Caco-2 (cell line): Measurements from ENCODE around the gene RNGTT. TPM values are rescaled to one million over a fixed set of nuclear protein-coding genes. Genes with fewer than 3 reads are reported as not detected.

ENCODE experiments used
- BruUV-seq: library from RNA; stranded (reverse); fragments of 400-500 nt; replicated peaks from 2 replicates; lab custom pipeline; 2021; lab: Mats Ljungman, UMichigan
- CTCF ChIA-PET: fragments of 300-600 bp; sonication (Branson Sonifier 250); formaldehyde crosslinking; loops from one replicate; lab custom pipeline; 2022; ENCODE audit warnings: antibody characterized with exemption; lab: Charles Lee
- POLR2A ChIA-PET: fragments of 300-600 bp; sonication (Branson Sonifier 250); formaldehyde crosslinking; loops from one replicate; lab custom pipeline; 2022; ENCODE audit warnings: antibody characterized with exemption; lab: Charles Lee
- DNase-seq, 2 experiments: peaks; one replicate each; pipeline versions ENCODE4 v3.0.0 to v3.0.0-alpha.2; 2020 to 2022
- H3K27me3 ChIP-seq: replicated peaks from 2 replicates; pipeline ENCODE4 v1.6.0; 2011; ENCODE audit warnings: low read length; ENCODE audit not compliant: control insufficient read depth, insufficient read depth
- H3K36me3 ChIP-seq: 2 replicates; pipeline ENCODE4 v1.5.1; 2011; ENCODE audit warnings: low read length; ENCODE audit not compliant: control insufficient read depth, insufficient read depth
- H3K4me1 ChIP-seq: fragments of 250-450 bp; sonication (Bioruptor Pico); 2 replicates; pipeline ENCODE4 v1.5.1; 2020; ENCODE audit warnings: mild to moderate bottlenecking
- H3K4me3 ChIP-seq: 2 replicates; pipeline ENCODE4 v1.5.1; 2011; ENCODE audit warnings: low read depth, mild to moderate bottlenecking, control low read depth, low read length
- H3K9me3 ChIP-seq: fragments of 250-450 bp; sonication (Bioruptor Pico); 2 replicates; pipeline ENCODE4 v1.5.1; 2020; ENCODE audit warnings: mild to moderate bottlenecking, moderate library complexity
- H3K27ac Mint-ChIP-seq: one replicate; pipeline ENCODE4 v1.8.0; 2022; ENCODE audit warnings: mixed read lengths; ENCODE audit not compliant: unreplicated experiment
- H3K27me3 Mint-ChIP-seq: one replicate; pipeline ENCODE4 v1.8.0; 2022; ENCODE audit warnings: mixed read lengths; ENCODE audit not compliant: insufficient read depth, unreplicated experiment
- H3K36me3 Mint-ChIP-seq: one replicate; pipeline ENCODE4 v1.8.0; 2022; ENCODE audit warnings: mild to moderate bottlenecking, mixed read lengths; ENCODE audit not compliant: insufficient read depth, unreplicated experiment
- H3K4me1 Mint-ChIP-seq: one replicate; pipeline ENCODE4 v1.8.0; 2022; ENCODE audit warnings: low read depth, mixed read lengths; ENCODE audit not compliant: unreplicated experiment
- H3K4me3 Mint-ChIP-seq: one replicate; pipeline ENCODE4 v1.8.0; 2022; ENCODE audit warnings: mild to moderate bottlenecking, moderate library complexity, mixed read lengths; ENCODE audit not compliant: unreplicated experiment
- H3K9me3 Mint-ChIP-seq: one replicate; pipeline ENCODE4 v1.8.0; 2022; ENCODE audit warnings: mixed read lengths; ENCODE audit not compliant: unreplicated experiment
- CTCF ChIP-seq, 2 experiments: fragments of 200-600 bp in 1 of 2; IDR thresholded peaks; 1 replicate in 1 of 2; 2 replicates in 1 of 2; pipeline versions ENCODE4 v1.5.1 to v1.8.0; 2011 to 2022; ENCODE audit warnings: antibody characterized with exemption in 1 of 2, control low read depth in 1 of 2, inconsistent platforms in 1 of 2, low read depth in 1 of 2, low read length in 1 of 2, mild to moderate bottlenecking in 1 of 2, moderate library complexity in 1 of 2; ENCODE audit not compliant: insufficient read depth in 1 of 2, severe bottlenecking in 1 of 2, unreplicated experiment in 1 of 2
- intact Hi-C: fragments of 100-400 bp; cut with micrococcal nuclease; formaldehyde crosslinking; loops from one replicate; pipeline ENCODE4 v1.10.0; 2022; ENCODE audit not compliant: unreplicated experiment
- total RNA-seq: library from RNA; stranded (reverse); gene quantifications from 2 replicates; pipeline ENCODE4 v1.2.3, GENCODE V29; 2022

RNGTT gene
- total RNA-seq, 1 experiment from 2014 or later, result 17.7 TPM

GRCh38 chr6:88596801-88597200, 366.6 kb downstream of the RNGTT start:
- Mint-ChIP-seq H3K4me1 (no peaks in the 10 kb centered on the region), H3K9me3 (peaks cover 11% of the 10 kb centered on the region), H3K4me3 (no peak overlapping the region), H3K36me3 (no peaks in the 10 kb centered on the region), H3K27me3 (peaks cover 11% of the 10 kb centered on the region), H3K27ac (no peak overlapping the region)
- no peak for DNase-seq
- intact Hi-C loops, result no loop called here
- no peaks in the 10 kb centered on the region for H3K9me3 ChIP-seq
- BruUV-seq, result no TSS peak
- CTCF ChIA-PET, result no interaction called here
- no peaks in the 10 kb centered on the region for H3K36me3 ChIP-seq
- no peaks in the 10 kb centered on the region for H3K4me1 ChIP-seq
- no peaks in the 10 kb centered on the region; the same call in 1 of the 2 replicates for H3K27me3 ChIP-seq
- H3K4me3 ChIP-seq, result no peak overlapping the region
- no peak for TF ChIP-seq CTCF (IDR thresholded peaks at IDR 0.05; ENCODE audit: insufficient read depth in 1 of 2, low read depth in 1 of 2, low read length in 1 of 2, severe bottlenecking in 1 of 2, unreplicated experiment in 1 of 2)
- POLR2A ChIA-PET, result no interaction called here

- Histone ChIP-seq H3K4me1 (no peaks in the 10 kb centered on the region), H3K9me3 (no peaks in the 10 kb centered on the region), H3K27me3 (no peaks in the 10 kb centered on the region; the same call in 1 of the 2 replicates), H3K4me3 (no peak overlapping the region), H3K36me3 (no peaks in the 10 kb centered on the region)
- H3K27me3 Mint-ChIP-seq, result peaks cover 31% of the 10 kb centered on the region
- peaks cover 11% of the 10 kb centered on the region for H3K9me3 Mint-ChIP-seq
- H3K4me1 Mint-ChIP-seq, result no peaks in the 10 kb centered on the region
- DNase-seq, result no peak
- no peaks in the 10 kb centered on the region for H3K36me3 Mint-ChIP-seq
- intact Hi-C loops, result no loop called here
- H3K4me3 Mint-ChIP-seq, result no peak overlapping the region
- ChIA-PET POLR2A (no interaction called here), CTCF (no interaction called here)
- H3K27ac Mint-ChIP-seq, result no peak overlapping the region
- TF ChIP-seq CTCF (IDR thresholded peaks at IDR 0.05; ENCODE audit: insufficient read depth in 1 of 2, low read depth in 1 of 2, low read length in 1 of 2, severe bottlenecking in 1 of 2, unreplicated experiment in 1 of 2), result no peak
- no TSS peak for BruUV-seq
Observed at GRCh38 chr6:88588938-88589337, 374.5 kb downstream of the RNGTT start.

- no peaks in the 10 kb centered on the region for H3K36me3 Mint-ChIP-seq
- H3K27me3 Mint-ChIP-seq, result peaks cover 27% of the 10 kb centered on the region
Observed at GRCh38 chr6:88587150-88587520, 376.3 kb downstream of the RNGTT start.

More at GRCh38 chr6:88587150-88587520, 376.3 kb downstream of the RNGTT start:
- no peak for DNase-seq
- H3K4me3 ChIP-seq, result no peak overlapping the region
- no TSS peak for BruUV-seq
- TF ChIP-seq CTCF (IDR thresholded peaks at IDR 0.05; ENCODE audit: insufficient read depth in 1 of 2, low read depth in 1 of 2, low read length in 1 of 2, severe bottlenecking in 1 of 2, unreplicated experiment in 1 of 2), result no peak
- intact Hi-C loops, result no loop called here
- H3K9me3 Mint-ChIP-seq, result no peaks in the 10 kb centered on the region
- no peaks in the 10 kb centered on the region for H3K4me1 ChIP-seq
- H3K4me3 Mint-ChIP-seq, result no peak overlapping the region
- H3K4me1 Mint-ChIP-seq, result no peaks in the 10 kb centered on the region
- no peak overlapping the region for H3K27ac Mint-ChIP-seq
- H3K36me3 ChIP-seq, result no peaks in the 10 kb centered on the region
- no peaks in the 10 kb centered on the region; the same call in 1 of the 2 replicates for H3K9me3 ChIP-seq
- ChIA-PET CTCF (no interaction called here), POLR2A (no interaction called here)
- H3K27me3 ChIP-seq, result no peaks in the 10 kb centered on the region; the same call in 1 of the 2 replicates
